Effector memory CD8-positive, alpha-beta T cell (primary cell): ENCODE results near the gene DOHH.

Source experiments
- ATAC-seq: fragments of 150-1000 bp; cut with Tn5 transposase; replicated peaks from 2 replicates; pipeline ENCODE4 v1.10.0; 2021; ENCODE audit warnings: mild to moderate bottlenecking, moderate library complexity
- DNase-seq, 3 experiments: peaks; one replicate each; pipeline ENCODE4 v3.0.0; 2021
- H3K27ac Mint-ChIP-seq, 2 donors: one replicate each; pipeline ENCODE4 v1.8.0; 2022; ENCODE audit warnings: mild to moderate bottlenecking in 2 of 2, mixed read lengths in 2 of 2, moderate library complexity in 2 of 2
- H3K27me3 Mint-ChIP-seq, 2 donors: one replicate each; pipeline ENCODE4 v1.8.0; 2022; ENCODE audit warnings: mixed read lengths in 2 of 2
- H3K36me3 Mint-ChIP-seq: one replicate; pipeline ENCODE4 v1.8.0; 2022; ENCODE audit warnings: mild to moderate bottlenecking, moderate library complexity, mixed read lengths; ENCODE audit not compliant: insufficient read depth
- H3K4me1 Mint-ChIP-seq, 2 donors: one replicate each; pipeline ENCODE4 v1.8.0; 2022; ENCODE audit warnings: low read depth in 2 of 2, mixed read lengths in 2 of 2
- H3K4me3 Mint-ChIP-seq, 2 donors: one replicate each; pipeline ENCODE4 v1.8.0; 2022; ENCODE audit warnings: mild to moderate bottlenecking in 2 of 2, mixed read lengths in 2 of 2, moderate library complexity in 2 of 2
- H3K9me3 Mint-ChIP-seq, 2 donors: one replicate each; pipeline ENCODE4 v1.8.0; 2022; ENCODE audit warnings: mixed read lengths in 2 of 2

The DOHH gene

GRCh38 chr19:3538258-3538929 lies 37.9 kb upstream of the DOHH start:
- Mint-ChIP-seq H3K27ac (peak overlapping the region in 1 of 2 donors; percentile 82), H3K36me3 (peaks cover 51% of the 10 kb centered on the region), H3K27me3 (no peaks in the 10 kb centered on the region)

GRCh38 chr19:3537438-3538240 lies 37.2 kb upstream of the DOHH start:
- no peak overlapping the region for H3K4me3 Mint-ChIP-seq
- no peak for DNase-seq
- peaks cover 58% of the 10 kb centered on the region for H3K36me3 Mint-ChIP-seq
- H3K27ac Mint-ChIP-seq: peak overlapping the region in 1 of 2 donors; percentile 82
- ATAC-seq: no peak
- H3K4me1 Mint-ChIP-seq: peaks cover 3 to 5% of the 10 kb centered on the region in 2 donors
- no peaks in the 10 kb centered on the region for H3K27me3 Mint-ChIP-seq
- H3K9me3 Mint-ChIP-seq: no peaks in the 10 kb centered on the region

More at GRCh38 chr19:3538258-3538929, 37.9 kb upstream of the DOHH start:
- DNase-seq: no peak
- H3K4me1 Mint-ChIP-seq: peaks cover 3 to 5% of the 10 kb centered on the region in 2 donors
- ATAC-seq: no peak
- no peaks in the 10 kb centered on the region for H3K9me3 Mint-ChIP-seq
- no peak overlapping the region for H3K4me3 Mint-ChIP-seq

GRCh38 chr19:3537101-3537437 lies 36.6 kb upstream of the DOHH start:
- H3K9me3 Mint-ChIP-seq: no peaks in the 10 kb centered on the region
- ATAC-seq (no peak), DNase-seq (no peak)
- H3K27me3 Mint-ChIP-seq: no peaks in the 10 kb centered on the region
- H3K4me1 Mint-ChIP-seq: peaks cover 3 to 5% of the 10 kb centered on the region in 2 donors
- no peak overlapping the region for H3K4me3 Mint-ChIP-seq
- peaks cover 60% of the 10 kb centered on the region for H3K36me3 Mint-ChIP-seq
- H3K27ac Mint-ChIP-seq: peak overlapping the region in 1 of 2 donors; percentile 82

GRCh38 chr19:3536429-3537100 lies 36.1 kb upstream of the DOHH start:
- Mint-ChIP-seq H3K4me1 (peaks cover 3 to 5% of the 10 kb centered on the region in 2 donors), H3K9me3 (no peaks in the 10 kb centered on the region), H3K27ac (no peak overlapping the region), H3K36me3 (peaks cover 63% of the 10 kb centered on the region), H3K4me3 (no peak overlapping the region), H3K27me3 (no peaks in the 10 kb centered on the region)
- no peak for DNase-seq
- no peak for ATAC-seq

- Mint-ChIP-seq H3K9me3 (no peaks in the 10 kb centered on the region), H3K27me3 (no peaks in the 10 kb centered on the region), H3K27ac (no peak overlapping the region), H3K36me3 (peaks cover 67% of the 10 kb centered on the region), H3K4me3 (no peak overlapping the region), H3K4me1 (peaks cover 3 to 5% of the 10 kb centered on the region in 2 donors)
- ATAC-seq (no peak), DNase-seq (no peak)
Measured at GRCh38 chr19:3535981-3536380, 35.5 kb upstream of the DOHH start.

- DNase-seq: no peak
- no peaks in the 10 kb centered on the region for H3K9me3 Mint-ChIP-seq
- H3K4me3 Mint-ChIP-seq: no peak overlapping the region
- peaks cover 67% of the 10 kb centered on the region for H3K36me3 Mint-ChIP-seq
- H3K27ac Mint-ChIP-seq: peak overlapping the region; percentile 56 to 76
- ATAC-seq: no peak
- H3K4me1 Mint-ChIP-seq: peaks cover 3 to 5% of the 10 kb centered on the region in 2 donors
- H3K27me3 Mint-ChIP-seq: no peaks in the 10 kb centered on the region
Measured at GRCh38 chr19:3535563-3535965, 35.1 kb upstream of the DOHH start.

- Mint-ChIP-seq H3K36me3 (peaks cover 67% of the 10 kb centered on the region), H3K27me3 (no peaks in the 10 kb centered on the region), H3K27ac (peak overlapping the region; percentile 56 to 76), H3K9me3 (no peaks in the 10 kb centered on the region), H3K4me1 (peaks cover 3 to 5% of the 10 kb centered on the region in 2 donors), H3K4me3 (no peak overlapping the region)
- DNase-seq: no peak
- no peak for ATAC-seq
Measured at GRCh38 chr19:3535235-3535535, 34.7 kb upstream of the DOHH start.

GRCh38 chr19:3534375-3535234 lies 34.1 kb upstream of the DOHH start:
- Mint-ChIP-seq H3K4me1 (peaks cover 3 to 5% of the 10 kb centered on the region in 2 donors), H3K9me3 (no peaks in the 10 kb centered on the region), H3K36me3 (peaks cover 65% of the 10 kb centered on the region), H3K27ac (peak overlapping the region; percentile 56 to 76), H3K4me3 (no peak overlapping the region), H3K27me3 (no peaks in the 10 kb centered on the region)
- DNase-seq: no peak
- ATAC-seq: no peak

- Mint-ChIP-seq H3K9me3 (no peaks in the 10 kb centered on the region), H3K4me3 (no peak overlapping the region), H3K27me3 (no peaks in the 10 kb centered on the region), H3K36me3 (peaks cover 58% of the 10 kb centered on the region), H3K4me1 (peaks cover 3 to 5% of the 10 kb centered on the region in 2 donors), H3K27ac (peak overlapping the region; percentile 54 to 76)
- DNase-seq (no peak), ATAC-seq (no peak)
Measured at GRCh38 chr19:3533563-3534216, 33.2 kb upstream of the DOHH start.

- no peak for DNase-seq
- peak overlapping the region in 1 of 2 donors; percentile 76 for H3K27ac Mint-ChIP-seq
- no peaks in the 10 kb centered on the region for H3K9me3 Mint-ChIP-seq
- ATAC-seq: no peak
- no peaks in the 10 kb centered on the region for H3K27me3 Mint-ChIP-seq
- H3K4me3 Mint-ChIP-seq: no peak overlapping the region
- H3K36me3 Mint-ChIP-seq: peaks cover 51% of the 10 kb centered on the region
- H3K4me1 Mint-ChIP-seq: peaks cover 3 to 5% of the 10 kb centered on the region in 2 donors
Measured at GRCh38 chr19:3533033-3533432, 32.6 kb upstream of the DOHH start.

- ATAC-seq (no peak), DNase-seq (no peak)
- Mint-ChIP-seq H3K27ac (no peak overlapping the region), H3K4me1 (peaks cover 3 to 5% of the 10 kb centered on the region in 2 donors), H3K27me3 (no peaks in the 10 kb centered on the region), H3K9me3 (no peaks in the 10 kb centered on the region), H3K36me3 (peaks cover 45% of the 10 kb centered on the region), H3K4me3 (no peak overlapping the region)
Measured at GRCh38 chr19:3532154-3532786, 31.8 kb upstream of the DOHH start.

- H3K4me3 Mint-ChIP-seq: no peak overlapping the region
- H3K27ac Mint-ChIP-seq: no peak overlapping the region
- peaks cover 45% of the 10 kb centered on the region for H3K36me3 Mint-ChIP-seq
- H3K4me1 Mint-ChIP-seq: peaks cover 3 to 5% of the 10 kb centered on the region in 2 donors
- no peak for ATAC-seq
- DNase-seq: no peak
- no peaks in the 10 kb centered on the region for H3K27me3 Mint-ChIP-seq
- no peaks in the 10 kb centered on the region for H3K9me3 Mint-ChIP-seq
Measured at GRCh38 chr19:3531716-3532115, 31.2 kb upstream of the DOHH start.
